HG03565 (cell line): ENCODE results near the gene ZNF823.
"Not testable (repeated sequence)": the region's sequence is repeated elsewhere in the genome, so short reads cannot be mapped to it uniquely, and the experiment has no call there.

Experiments
- ATAC-seq: cut with Tn5 transposase; IDR thresholded peaks from one replicate; pipeline ENCODE4 v1.9.1; 2021; ENCODE audit warnings: mild to moderate bottlenecking, moderate library complexity; ENCODE audit not compliant: unreplicated experiment

Gene ZNF823

DNA sequence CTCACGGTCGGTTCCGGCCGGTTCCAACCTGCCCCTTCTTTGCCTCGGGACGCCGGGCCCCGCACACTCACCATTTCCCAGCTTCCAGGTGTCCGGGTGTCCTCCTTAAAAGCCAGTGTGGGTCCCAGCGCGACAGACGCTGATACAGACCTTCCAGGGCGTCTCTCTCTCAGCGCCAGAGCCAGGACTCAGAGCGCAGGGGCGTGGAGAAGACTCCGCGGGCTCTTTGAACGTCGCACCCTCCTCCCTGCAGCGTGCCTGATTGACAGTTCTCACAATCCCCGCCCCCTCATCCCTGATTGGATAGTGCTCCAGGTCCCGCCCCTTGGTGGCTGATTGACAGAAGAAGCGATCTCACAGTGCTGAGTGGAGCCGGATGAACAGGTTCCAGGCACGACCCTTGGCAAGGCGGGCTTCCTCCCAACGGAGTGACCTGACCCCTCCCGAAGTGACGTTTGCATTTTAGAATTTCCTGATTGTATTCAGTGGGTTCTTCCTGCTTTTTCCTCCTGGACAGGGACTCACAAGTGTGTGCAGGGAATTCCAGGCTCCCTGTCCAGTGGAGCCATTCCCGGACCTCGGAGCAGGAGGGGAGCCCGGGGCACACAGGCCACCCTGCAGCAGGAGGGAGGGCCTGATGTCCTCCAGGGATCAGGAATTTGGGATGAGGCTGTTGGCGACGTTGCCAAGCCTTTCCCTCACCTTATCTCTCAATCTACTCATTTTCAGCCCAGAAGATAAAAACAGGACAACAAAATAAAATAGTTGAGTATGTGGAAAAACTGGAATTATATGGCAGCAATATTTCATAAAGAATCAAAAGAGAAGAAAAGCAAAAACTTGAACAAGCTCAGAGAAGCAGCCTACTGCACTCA lies at the start of gene ZNF823:
ZNF823 (minus strand) TSS at position 201 of the 875 bp plus-strand sequence; CDS start at position 74, 127 bp downstream.
- peak; percentile 70 for ATAC-seq

GRCh38 chr19:11787536-11787935 lies 48.8 kb upstream of the ZNF823 start:
- ATAC-seq = no peak

DNA sequence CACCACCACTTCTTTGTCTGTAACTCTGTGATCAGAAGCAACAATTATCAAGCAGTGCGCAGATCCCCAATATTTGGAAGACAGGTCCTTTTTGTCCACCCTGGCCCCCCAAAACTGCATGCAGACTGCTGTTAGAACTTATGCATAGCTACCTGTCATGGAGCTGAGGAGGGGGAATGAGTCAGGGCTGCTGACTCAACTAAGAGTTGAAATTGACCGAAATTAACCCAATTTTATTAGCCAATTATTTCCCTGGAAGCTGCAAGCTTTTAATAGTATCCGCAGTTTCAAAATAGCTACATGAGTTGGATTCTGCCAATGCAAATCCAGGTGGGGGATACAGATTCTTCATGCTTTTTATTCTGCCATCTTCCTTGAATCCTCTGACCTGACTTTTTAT lies 45.6 kb upstream of the ZNF823 start:
- ATAC-seq = no peak

DNA sequence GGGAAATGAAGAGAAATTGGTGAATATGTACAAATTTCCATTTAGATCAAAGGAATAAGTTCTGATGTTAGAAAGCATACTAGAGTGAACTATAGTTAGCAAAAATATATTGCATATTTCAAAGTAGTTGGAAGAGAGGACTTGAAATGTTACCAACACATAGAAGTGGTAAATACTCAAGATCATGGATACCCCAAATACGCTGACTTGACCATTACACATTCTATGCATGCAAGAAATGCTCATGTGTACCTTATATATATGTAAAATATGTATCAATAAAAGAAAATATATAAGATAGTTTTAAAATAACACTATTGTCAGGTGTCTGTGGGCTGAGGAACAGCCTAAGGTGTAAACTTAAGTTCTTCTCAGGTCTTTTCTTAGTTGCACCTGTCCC lies 45.0 kb upstream of the ZNF823 start:
- ATAC-seq = no peak

GRCh38 chr19:11781295-11782057 lies 42.7 kb upstream of the ZNF823 start:
- no peak for ATAC-seq

DNA sequence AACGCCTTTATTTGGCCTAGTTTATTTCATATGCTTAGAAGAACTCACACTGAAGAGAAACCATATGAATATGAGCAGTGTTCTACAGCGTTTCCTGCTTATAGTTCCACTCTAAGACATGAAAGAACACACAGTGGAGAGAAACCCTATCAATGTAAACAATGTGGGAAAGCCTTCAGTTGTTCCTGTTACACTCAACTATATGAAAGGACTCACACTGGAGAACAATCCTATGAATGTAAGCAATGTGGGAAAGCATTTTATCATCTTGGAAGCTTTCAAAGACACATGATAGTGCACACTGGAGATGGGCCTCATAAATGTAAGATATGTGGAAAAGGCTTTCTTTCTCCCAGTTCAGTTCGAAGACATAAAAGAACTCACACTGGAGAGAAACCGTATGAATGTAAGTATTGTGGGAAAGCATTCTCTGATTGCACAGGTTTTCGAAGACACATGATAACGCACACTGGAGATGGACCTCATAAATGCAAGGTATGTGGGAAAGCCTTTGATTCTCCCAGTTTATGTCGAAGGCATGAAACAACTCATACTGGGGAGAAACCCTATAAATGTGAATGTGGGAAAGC lies 41.8 kb upstream of the ZNF823 start:
- ATAC-seq = no peak

DNA sequence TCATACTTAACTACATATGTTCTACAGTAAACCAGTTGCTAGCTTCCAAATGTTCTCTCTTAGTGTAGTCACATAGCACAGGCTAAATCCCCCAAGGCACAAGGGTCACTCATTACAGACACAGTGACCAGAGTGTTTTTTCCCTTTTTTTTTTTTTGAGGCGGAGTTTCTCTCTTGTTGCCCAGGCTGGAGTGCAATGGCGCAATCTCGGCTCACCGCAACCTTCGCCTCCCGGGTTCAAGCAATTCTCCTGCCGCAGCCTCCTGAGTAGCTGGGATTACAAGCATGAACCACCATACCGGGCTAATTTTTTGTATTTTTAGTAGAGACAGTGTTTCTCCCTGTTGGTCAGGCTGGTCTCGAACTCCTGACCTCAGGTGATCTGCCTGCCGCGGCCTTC lies 37.9 kb upstream of the ZNF823 start:
- ATAC-seq = not testable (repeated sequence)

GRCh38 chr19:11771520-11771919 lies 32.8 kb upstream of the ZNF823 start:
- not testable (repeated sequence) for ATAC-seq

DNA sequence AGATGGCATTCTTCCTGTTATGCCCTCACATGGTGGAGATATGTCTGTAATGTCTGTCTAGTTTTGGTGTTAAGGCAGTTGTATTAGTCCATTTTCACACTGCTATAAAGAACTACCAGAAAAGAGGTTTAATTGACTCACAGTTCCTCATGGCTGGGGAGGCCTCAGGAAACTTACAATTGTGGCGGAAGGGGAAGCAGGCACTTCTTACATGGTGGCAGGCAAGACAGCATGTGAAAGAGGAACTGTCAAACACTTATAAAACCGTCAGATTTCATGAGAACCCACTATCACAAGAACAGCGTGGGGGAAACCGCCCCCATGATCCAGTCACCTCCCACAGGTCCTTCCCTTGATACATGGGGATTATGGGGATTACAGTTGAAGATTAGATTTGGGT lies 31.2 kb upstream of the ZNF823 start:
- ATAC-seq = no peak

DNA sequence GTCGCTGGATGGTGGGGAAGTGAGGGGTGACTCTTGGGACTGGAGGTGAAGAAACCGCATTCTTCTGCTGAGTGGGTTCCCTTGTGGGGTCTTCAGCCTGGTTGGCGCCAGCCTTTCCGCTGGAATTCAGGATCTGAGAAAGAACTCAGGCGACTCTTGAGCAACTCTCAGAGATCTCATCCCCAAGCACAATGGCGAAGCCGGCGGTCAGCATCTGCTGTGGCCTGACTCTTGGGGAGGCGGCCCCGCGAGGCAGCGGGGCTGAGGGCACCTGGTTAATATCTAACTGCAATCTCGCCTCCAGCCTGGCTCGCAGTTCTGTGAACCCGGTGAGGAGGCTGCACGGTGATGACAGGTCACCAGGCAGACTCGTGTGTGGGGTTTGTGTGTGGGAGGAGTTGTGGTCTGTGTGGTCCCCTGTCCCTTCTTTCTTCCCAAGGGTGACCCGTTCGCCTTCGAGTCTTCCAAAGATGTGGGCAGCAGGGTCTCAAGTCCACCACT lies 28.9 kb upstream of the ZNF823 start:
- no peak for ATAC-seq

DNA sequence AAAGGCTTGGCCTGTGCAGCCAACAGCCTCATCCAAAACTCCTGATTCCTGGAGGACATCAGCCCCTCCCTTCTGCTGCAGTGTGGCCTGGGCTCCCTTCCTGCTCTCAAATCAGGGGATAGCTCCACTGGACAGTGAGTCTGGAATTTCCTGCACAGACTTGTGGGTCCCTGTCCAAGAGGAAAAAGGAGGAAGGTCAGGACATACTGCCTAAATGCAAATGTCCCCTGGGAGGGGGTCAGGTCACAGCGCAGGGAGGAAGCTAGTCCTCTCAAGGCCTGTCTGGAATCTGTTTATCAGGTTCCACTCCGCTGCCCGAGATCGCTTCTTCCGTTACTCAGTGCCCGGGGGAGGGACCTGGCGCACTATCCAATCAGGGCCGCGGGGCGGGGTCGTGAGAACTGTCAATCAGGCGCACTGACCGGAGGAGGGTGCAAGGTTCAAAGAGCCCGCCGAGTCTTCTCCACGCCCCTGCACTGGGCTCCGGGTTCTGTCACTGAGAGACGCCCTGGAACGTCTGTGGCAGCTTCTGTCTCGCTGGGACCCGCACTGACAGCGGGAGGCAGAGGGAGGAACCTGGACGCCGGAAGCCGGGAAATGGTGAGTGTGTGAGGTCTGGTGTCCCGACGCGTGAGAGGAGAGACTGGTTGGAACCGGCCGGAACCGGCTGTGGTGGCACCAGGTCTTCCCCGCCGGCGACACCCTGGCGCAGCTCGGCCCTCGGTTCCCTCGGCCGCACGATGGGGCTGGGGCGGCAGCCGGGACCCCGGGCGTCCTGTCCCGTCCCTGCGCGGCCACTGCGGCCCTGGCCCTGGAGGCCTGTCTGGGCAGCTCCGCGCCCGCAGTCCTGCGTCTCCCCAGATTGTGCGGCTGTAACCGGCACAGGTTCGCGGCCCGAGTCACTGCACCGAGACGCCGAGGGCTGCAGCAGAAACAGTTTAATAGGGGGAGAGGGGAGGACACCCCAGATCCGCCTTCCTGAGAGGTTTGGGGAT lies 28.1 kb upstream of the ZNF823 start, which contains the start of gene ZNF441:
ZNF441 (plus strand) TSS at position 404 of the 995 bp plus-strand sequence; CDS start at position 598, 194 bp downstream.
- peak; percentile 84 for ATAC-seq

GRCh38 chr19:11763611-11764010 lies 24.9 kb upstream of the ZNF823 start:
- ATAC-seq = no peak

- ATAC-seq = no peak
Measured at GRCh38 chr19:11763117-11763516, 24.4 kb upstream of the ZNF823 start.

- ATAC-seq = no peak
Measured at GRCh38 chr19:11759805-11760204, 21.1 kb upstream of the ZNF823 start.

GRCh38 chr19:11756965-11757364 lies 18.2 kb upstream of the ZNF823 start:
- no peak for ATAC-seq

DNA sequence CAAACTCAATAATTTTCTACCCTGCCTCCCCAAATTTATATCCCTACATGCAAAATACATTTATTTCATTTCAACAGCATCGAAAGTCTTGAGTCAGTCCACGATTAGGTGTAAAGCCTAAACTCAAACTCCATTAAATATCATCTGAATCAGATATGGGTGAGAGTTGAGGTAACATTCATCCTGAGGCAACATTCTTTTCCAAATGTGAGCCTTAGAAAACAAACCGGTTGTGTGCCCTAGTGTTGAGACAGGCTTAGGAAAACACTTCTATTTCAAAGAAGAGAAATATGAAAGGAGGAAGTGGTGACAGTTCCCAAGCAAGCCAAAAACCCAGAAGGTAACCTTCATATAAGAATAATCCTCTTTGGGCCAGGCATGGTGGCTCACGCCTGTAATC lies 15.9 kb upstream of the ZNF823 start:
- no peak for ATAC-seq

GRCh38 chr19:11752244-11752736 lies 13.5 kb upstream of the ZNF823 start:
- no peak for ATAC-seq

- no peak for ATAC-seq
Measured at GRCh38 chr19:11749751-11750150, 11.0 kb upstream of the ZNF823 start.

DNA sequence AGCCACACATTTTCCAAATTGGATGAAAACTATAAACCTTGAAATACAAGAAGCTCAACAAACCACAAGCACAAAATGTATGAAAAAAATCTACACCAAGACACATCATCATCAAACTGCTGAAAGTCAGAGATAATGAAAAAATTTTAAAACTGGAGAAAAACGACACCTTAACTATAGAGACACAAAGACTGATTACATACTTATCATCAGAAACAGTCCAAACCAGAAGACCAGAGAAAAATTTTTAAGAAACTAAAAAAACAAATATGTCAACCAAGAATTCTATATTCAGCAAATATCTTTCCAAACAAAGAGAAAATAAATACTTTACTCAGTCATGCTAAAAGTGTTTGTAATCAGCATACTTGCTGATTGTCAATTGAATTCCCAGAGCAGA lies 8.5 kb upstream of the ZNF823 start:
- no peak for ATAC-seq

- ATAC-seq = no peak
Measured at GRCh38 chr19:11745869-11746268, 7.1 kb upstream of the ZNF823 start.
